HepG2 (cell line): Measurements from ENCODE around the gene DLX5. TPM values are rescaled to one million over a fixed set of nuclear protein-coding genes. Genes with fewer than 3 reads are reported as not detected.

Experiments used
- ATAC-seq: fragments of 200-7000 bp; cut with Tn5 transposase; 3 replicates; pipeline ENCODE4 v1.9.1; 2020; ENCODE audit warnings: mild to moderate bottlenecking, moderate library complexity
- BruUV-seq: library from RNA; stranded (reverse); fragments of 400-500 nt; replicated peaks from 2 replicates; lab custom pipeline; 2021; lab: Mats Ljungman, UMichigan
- CTCF ChIA-PET: fragments of 300-600 bp; formaldehyde crosslinking; extraction: SDS; loops from one replicate; lab custom pipeline; 2021; ENCODE audit warnings: low total read pairs, inconsistent platforms, low intra/inter-chr PET ratio; lab: Yijun Ruan, JAX
- POLR2A ChIA-PET: fragments of 350-600 bp; sonication (Branson Sonifier 250); formaldehyde crosslinking; loops from one replicate; lab custom pipeline; 2020; ENCODE audit warnings: antibody characterized with exemption, inconsistent platforms; lab: Yijun Ruan, JAX
- DNase-seq: peaks from one replicate; pipeline ENCODE4 v3.0.0-alpha.2; 2015; ENCODE audit warnings: low spot score
- FAIRE-seq: peaks from 3 replicates; lab custom pipeline; 2011; peaks lifted over from hg19 to GRCh38; lab: Jason Lieb, UNC
- H2AFZ ChIP-seq: one replicate; pipeline ENCODE4 v1.6.1; 2011; ENCODE audit warnings: low read length, inconsistent platforms
- H3K27ac ChIP-seq: fragments of 300-600 bp; 3 replicates; pipeline ENCODE4 v1.8.0; 2011; ENCODE audit warnings: mixed run types, mild to moderate bottlenecking, mixed read lengths, low read length, inconsistent platforms; ENCODE audit not compliant: insufficient read depth; ENCODE audit errors: extremely low read length
- H3K27me3 ChIP-seq, 2 experiments: fragments of 200-600 bp in 1 of 2; 2 replicates in 1 of 2; 3 replicates in 1 of 2; pipeline versions ENCODE4 v1.6.0 to v1.8.0; 2011; ENCODE audit warnings: low read length in 2 of 2, mild to moderate bottlenecking in 2 of 2, moderate library complexity in 2 of 2, inconsistent platforms in 1 of 2; ENCODE audit not compliant: insufficient read depth in 2 of 2, control insufficient read depth in 1 of 2
- H3K36me3 ChIP-seq, 2 experiments: fragments of 200-600 bp in 1 of 2; replicated peaks in 1 of 2; 2 replicates in 1 of 2; 3 replicates in 1 of 2; pipeline versions ENCODE4 v1.5.1 to v1.8.0; 2011; ENCODE audit warnings: low read length in 2 of 2, inconsistent platforms in 1 of 2; ENCODE audit not compliant: insufficient read depth in 2 of 2, control insufficient read depth in 1 of 2
- H3K4me1 ChIP-seq: 2 replicates; pipeline ENCODE4 v1.5.1; 2012; ENCODE audit warnings: low read length, inconsistent platforms; ENCODE audit not compliant: insufficient read depth
- H3K4me2 ChIP-seq: 2 replicates; pipeline ENCODE4 v1.6.0; 2011; ENCODE audit warnings: low read depth, low read length, inconsistent platforms
- H3K4me3 ChIP-seq, 3 experiments: fragments of 200-600 bp in 1 of 3; sonication (generic), shearing (Covaris generic) in 1 of 3; replicated peaks in 1 of 3; 2 replicates each; pipeline ENCODE4 v1.5.1; 2011 to 2016; ENCODE audit warnings: low read length in 3 of 3, inconsistent platforms in 2 of 3, low read depth in 2 of 3, mild to moderate bottlenecking in 2 of 3, control low read depth in 1 of 3, mixed read lengths in 1 of 3; ENCODE audit not compliant: insufficient read depth in 1 of 3
- H3K79me2 ChIP-seq: one replicate; pipeline ENCODE4 v1.6.1; 2011; ENCODE audit warnings: low read length, inconsistent platforms; ENCODE audit not compliant: insufficient read depth
- H3K9ac ChIP-seq: 2 replicates; pipeline ENCODE4 v1.6.0; 2011; ENCODE audit warnings: mild to moderate bottlenecking, low read depth, low read length, inconsistent platforms; ENCODE audit not compliant: insufficient read depth
- H3K9me3 ChIP-seq: 2 replicates; pipeline ENCODE4 v1.5.1; 2012; ENCODE audit warnings: mild to moderate bottlenecking, low read length
- H4K20me1 ChIP-seq: 2 replicates; pipeline ENCODE4 v1.6.0; 2011; ENCODE audit warnings: inconsistent platforms, mild to moderate bottlenecking, low read length, moderate library complexity; ENCODE audit not compliant: insufficient read depth
- HNRNPL ChIP-seq: fragments of 200-400 bp; formaldehyde crosslinking; IDR thresholded peaks from 2 replicates; pipeline ENCODE4 v1.6.1; 2017; ENCODE audit warnings: mild to moderate bottlenecking, low read depth, low read length
- HOXA7 ChIP-seq: sonication (generic); formaldehyde crosslinking; IDR thresholded peaks from 2 replicates; pipeline ENCODE4 v1.8.1; 2022; ENCODE audit warnings: mild to moderate bottlenecking, missing genetic modification reagents, moderate library complexity
- KAT2B ChIP-seq: fragments of 150-350 bp; IDR thresholded peaks from 2 replicates; pipeline ENCODE4 v1.6.1; 2014; ENCODE audit warnings: low read depth, low read length, borderline replicate concordance
- KAT8 ChIP-seq: IDR thresholded peaks from 2 replicates; pipeline ENCODE4 v1.6.1; 2016; ENCODE audit warnings: missing genetic modification reagents, missing compliant biosample characterization
- MIER3 ChIP-seq: IDR thresholded peaks from 2 replicates; pipeline ENCODE4 v1.6.1; 2016; ENCODE audit warnings: missing compliant biosample characterization, borderline replicate concordance
- TAF1 ChIP-seq: sonication (generic); formaldehyde crosslinking; IDR thresholded peaks from 2 replicates; pipeline ENCODE4 v1.4.0; 2020; ENCODE audit warnings: missing genetic modification reagents
- THAP11 ChIP-seq: IDR thresholded peaks from 2 replicates; pipeline ENCODE4 v1.6.1; 2016; ENCODE audit warnings: missing biosample characterization, missing genetic modification reagents
- ZNF205 ChIP-seq: IDR thresholded peaks from 2 replicates; pipeline ENCODE4 v1.6.1; 2018; ENCODE audit warnings: missing biosample characterization, missing genetic modification reagents
- ZNF329 ChIP-seq: sonication (generic); formaldehyde crosslinking; IDR thresholded peaks from 2 replicates; pipeline ENCODE4 v1.9.0; 2021; ENCODE audit warnings: low read depth, mild to moderate bottlenecking, missing genetic modification reagents
- ZNF432 ChIP-seq: sonication (generic); formaldehyde crosslinking; IDR thresholded peaks from 2 replicates; pipeline ENCODE4 v1.5.0; 2020; ENCODE audit warnings: missing genetic modification reagents, mild to moderate bottlenecking, borderline replicate concordance
- ZNF605 ChIP-seq: sonication (generic); formaldehyde crosslinking; IDR thresholded peaks from 2 replicates; pipeline ENCODE4 v1.8.0; 2022; ENCODE audit warnings: mild to moderate bottlenecking, missing genetic modification reagents
- ZNF776 ChIP-seq: sonication (generic); formaldehyde crosslinking; IDR thresholded peaks from 2 replicates; pipeline ENCODE4 v1.4.0; 2020; ENCODE audit warnings: mild to moderate bottlenecking, missing genetic modification reagents
- ZSCAN31 ChIP-seq: sonication (generic); formaldehyde crosslinking; IDR thresholded peaks from 2 replicates; pipeline ENCODE4 v1.5.0; 2020; ENCODE audit warnings: low read depth, mild to moderate bottlenecking, missing genetic modification reagents
- WGBS: methylation state at CpG from one replicate; pipeline ENCODE4 v1.1.6; 2017; ENCODE audit warnings: low lambda C conversion rate; 5-methylcytosine and 5-hydroxymethylcytosine counted together
- in situ Hi-C: cut with HindIII; loops from 2 replicates; pipeline ENCODE4 v1.10.0; 2017; ENCODE audit warnings: low pct_unique_long_range_greater_than_20kb; ENCODE audit not compliant: extremely low pct_ligation_motif_present
- intact Hi-C: fragments of 100-400 bp; cut with micrococcal nuclease; formaldehyde crosslinking; loops from one replicate; pipeline ENCODE4 v1.10.0; 2022; ENCODE audit not compliant: unreplicated experiment
- polyA plus RNA-seq, 8 experiments: library from polyadenylated mRNA; depleted of rRNA in 3 of 8; stranded (reverse) in 7 of 8; unstranded in 1 of 8; fragments of >200 nt; fragmentation: Illumina TruSeq in 4 of 8; extraction: Trizol in 4 of 8; gene quantifications; 2 replicates each; pipeline versions ENCODE4 v1.2.1 to v1.2.3, GENCODE V29; 2011 to 2016; ENCODE audit warnings: low read depth in 4 of 8, missing spikeins in 1 of 8, mixed read lengths in 1 of 8; ENCODE audit not compliant: insufficient read depth in 1 of 8
- total RNA-seq, 5 experiments: library from RNA; depleted of rRNA; stranded (reverse); fragments of >200 nt; fragmentation: Illumina TruSeq; extraction: Trizol; gene quantifications; 2 replicates each; pipeline ENCODE4 v1.2.3, GENCODE V29; 2016; ENCODE audit warnings: low read depth in 1 of 5
- TF ChIP-seq, protein P1 (sequence below): sonication (generic); formaldehyde crosslinking; conservative IDR thresholded peaks from 2 replicates; pipeline ENCODE4 v1.4.0; 2020; ENCODE audit warnings: mild to moderate bottlenecking, missing genetic modification reagents, moderate library complexity

DLX5 gene
- total and polyA plus RNA-seq, 2 of the 13 experiments (the other 11 are each of a cell fraction or from before 2014, with no cell fraction given): not detected

DNA sequence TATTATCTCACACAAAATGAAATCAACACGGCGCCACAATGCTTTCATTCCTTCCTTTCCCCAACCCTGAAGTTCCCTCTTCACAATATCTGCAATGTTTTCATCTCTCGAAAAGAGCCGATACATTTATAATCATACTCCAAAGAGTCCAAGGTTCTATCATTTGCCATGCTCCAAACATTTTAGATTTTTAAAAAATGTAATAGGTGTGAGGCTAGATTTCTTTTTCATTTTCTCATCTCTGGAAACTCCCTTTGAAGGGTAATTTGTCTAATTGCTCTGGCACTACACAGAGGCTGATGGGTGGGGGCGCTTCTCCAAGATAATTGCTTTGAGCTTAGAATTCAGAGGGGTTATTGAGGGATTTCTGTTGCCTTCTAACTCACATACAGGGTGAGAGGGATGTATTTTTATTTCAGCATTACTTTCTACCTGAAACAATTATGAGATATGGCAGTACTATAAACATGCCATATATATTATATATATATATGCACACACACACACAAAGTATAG is 4.9 kb downstream of the DLX5 start:
- no peaks in the 10 kb centered on the region for H3K9me3 ChIP-seq
- no peaks in the 10 kb centered on the region for H3K79me2 ChIP-seq
- H3K36me3 ChIP-seq: no peaks in the 10 kb centered on the region
- TF ChIP-seq ZSCAN31 (CRISPR knock-in tag): no peak
- TF ChIP-seq ZNF205 (CRISPR knock-in tag): no peak
- FAIRE-seq (no peak), DNase-seq (no peak), ATAC-seq (no peak)
- in situ Hi-C loops: loop anchor here (10.0 to 25.0 kb wide), 4 partner anchors 235 to 945 kb away; partner anchors contain the start of gene SLC25A13
- H4K20me1 ChIP-seq: no peaks in the 10 kb centered on the region
- POLR2A ChIA-PET: interaction anchor here (6.6 kb wide), 1 partner anchor 13 kb away, joined by 163 read pairs; the partner anchor contains the start of gene DLX6
- no TSS peak for BruUV-seq
- no peak overlapping the region for H2AFZ ChIP-seq
- H3K4me3 ChIP-seq: no peak overlapping the region
- intact Hi-C loops: loop anchor here (5.0 to 10.0 kb wide), 4 partner anchors 67 to 795 kb away; partner anchors contain the start of gene SEM1
- peaks cover 0 to 14% of the 10 kb centered on the region in 2 experiments; a peak in 3 of 5 replicates for H3K27me3 ChIP-seq
- CTCF ChIA-PET: no interaction called here
- WGBS: 93% methylated on average over 5 of the region's 5 CpGs
- H3K4me1 ChIP-seq: peaks cover 35% of the 10 kb centered on the region
- no peak overlapping the region for H3K4me2 ChIP-seq
- no peak overlapping the region for H3K27ac ChIP-seq
- H3K9ac ChIP-seq: no peak overlapping the region

DNA sequence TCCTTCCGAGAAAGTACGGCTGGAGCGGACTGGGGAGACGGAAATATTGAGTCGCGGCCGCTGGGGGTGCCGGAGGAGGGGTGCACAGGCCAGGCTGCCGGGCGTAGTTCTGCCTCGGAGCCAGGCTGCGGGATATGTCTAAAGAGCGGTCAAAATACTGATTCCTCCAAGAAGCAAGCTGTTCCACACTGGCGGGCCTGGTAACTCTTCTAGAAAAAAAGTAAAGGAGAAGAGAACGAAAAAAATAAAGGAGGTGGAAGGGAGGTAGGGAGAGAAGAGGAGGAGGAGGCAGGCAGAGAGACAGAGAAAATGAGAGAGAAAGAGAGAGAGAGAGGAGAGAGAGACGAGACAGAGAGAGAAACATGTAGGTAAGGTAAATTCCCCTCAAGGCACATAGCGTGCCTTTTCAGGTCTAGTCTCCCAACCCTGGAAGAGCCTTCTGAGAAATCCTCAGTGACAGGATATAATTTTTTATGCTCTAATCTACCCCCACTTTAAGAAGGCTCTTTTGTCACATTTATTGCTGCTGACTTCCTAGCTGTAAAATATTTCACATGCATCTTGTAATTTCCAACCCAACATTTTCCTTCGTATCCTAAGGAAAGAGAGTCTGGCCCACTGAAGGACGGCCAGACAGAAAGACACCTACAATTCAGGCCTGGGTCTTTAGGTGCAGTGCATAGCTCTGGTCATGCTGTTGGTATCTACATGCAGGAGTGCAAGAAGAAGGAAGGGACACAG is 5.7 kb downstream of the DLX5 start:
- in situ Hi-C loops (loop anchor here (25.0 kb wide), 1 partner anchor 707 kb away; the partner anchor contains the start of gene SLC25A13), intact Hi-C loops (loop anchor here (5.0 kb wide), 2 partner anchors 67 to 312 kb away; partner anchors contain the start of gene SEM1)
- no peaks in the 10 kb centered on the region for H3K79me2 ChIP-seq
- WGBS: 96% methylated on average over 19 of the region's 19 CpGs
- DNase-seq (no peak), FAIRE-seq (no peak), ATAC-seq (no peak)
- H3K36me3 ChIP-seq: no peaks in the 10 kb centered on the region
- H4K20me1 ChIP-seq: no peaks in the 10 kb centered on the region
- CTCF ChIA-PET: no interaction called here
- H3K27me3 ChIP-seq: peaks cover 0 to 6% of the 10 kb centered on the region in 2 experiments; a peak in 3 of 5 replicates
- no TSS peak for BruUV-seq
- no peak overlapping the region for H3K9ac ChIP-seq
- peaks cover 32% of the 10 kb centered on the region for H3K4me1 ChIP-seq
- H3K9me3 ChIP-seq: no peaks in the 10 kb centered on the region
- no peak overlapping the region for H2AFZ ChIP-seq
- no peak overlapping the region for H3K27ac ChIP-seq
- no peak overlapping the region for H3K4me3 ChIP-seq
- no peak overlapping the region for H3K4me2 ChIP-seq
- POLR2A ChIA-PET: interaction anchor here (6.6 kb wide), 1 partner anchor 12 kb away, joined by 163 read pairs; the partner anchor contains the start of gene DLX6
- TF ChIP-seq, protein P1, sequence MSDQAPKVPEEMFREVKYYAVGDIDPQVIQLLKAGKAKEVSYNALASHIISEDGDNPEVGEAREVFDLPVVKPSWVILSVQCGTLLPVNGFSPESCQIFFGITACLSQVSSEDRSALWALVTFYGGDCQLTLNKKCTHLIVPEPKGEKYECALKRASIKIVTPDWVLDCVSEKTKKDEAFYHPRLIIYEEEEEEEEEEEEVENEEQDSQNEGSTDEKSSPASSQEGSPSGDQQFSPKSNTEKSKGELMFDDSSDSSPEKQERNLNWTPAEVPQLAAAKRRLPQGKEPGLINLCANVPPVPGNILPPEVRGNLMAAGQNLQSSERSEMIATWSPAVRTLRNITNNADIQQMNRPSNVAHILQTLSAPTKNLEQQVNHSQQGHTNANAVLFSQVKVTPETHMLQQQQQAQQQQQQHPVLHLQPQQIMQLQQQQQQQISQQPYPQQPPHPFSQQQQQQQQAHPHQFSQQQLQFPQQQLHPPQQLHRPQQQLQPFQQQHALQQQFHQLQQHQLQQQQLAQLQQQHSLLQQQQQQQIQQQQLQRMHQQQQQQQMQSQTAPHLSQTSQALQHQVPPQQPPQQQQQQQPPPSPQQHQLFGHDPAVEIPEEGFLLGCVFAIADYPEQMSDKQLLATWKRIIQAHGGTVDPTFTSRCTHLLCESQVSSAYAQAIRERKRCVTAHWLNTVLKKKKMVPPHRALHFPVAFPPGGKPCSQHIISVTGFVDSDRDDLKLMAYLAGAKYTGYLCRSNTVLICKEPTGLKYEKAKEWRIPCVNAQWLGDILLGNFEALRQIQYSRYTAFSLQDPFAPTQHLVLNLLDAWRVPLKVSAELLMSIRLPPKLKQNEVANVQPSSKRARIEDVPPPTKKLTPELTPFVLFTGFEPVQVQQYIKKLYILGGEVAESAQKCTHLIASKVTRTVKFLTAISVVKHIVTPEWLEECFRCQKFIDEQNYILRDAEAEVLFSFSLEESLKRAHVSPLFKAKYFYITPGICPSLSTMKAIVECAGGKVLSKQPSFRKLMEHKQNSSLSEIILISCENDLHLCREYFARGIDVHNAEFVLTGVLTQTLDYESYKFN (CRISPR knock-in tag): no peak
- no peak for TF ChIP-seq HOXA7
- TF ChIP-seq TAF1: no peak
- TF ChIP-seq ZNF605: no peak
- TF ChIP-seq KAT2B: no peak
- TF ChIP-seq THAP11 (CRISPR knock-in tag): no peak
- no peak for TF ChIP-seq KAT8 (CRISPR knock-in tag)
- no peak for TF ChIP-seq ZNF432
- TF ChIP-seq HNRNPL: no peak
- no peak for TF ChIP-seq ZNF329 (CRISPR knock-in tag)
- TF ChIP-seq ZNF776 (CRISPR knock-in tag): no peak
- no peak for TF ChIP-seq MIER3
